C4-2B (cell line): Measurements from ENCODE around the gene HNF4A.

ENCODE experiments used
- CTCF ChIP-seq: fragments of 450-650 bp; conservative IDR thresholded peaks from 2 replicates; pipeline ENCODE4 v1.5.1; 2017; ENCODE audit warnings: mild to moderate bottlenecking
- ZFX ChIP-seq: fragments of 450-650 bp; IDR thresholded peaks from 2 replicates; pipeline ENCODE4 v1.6.1; 2017

GRCh38 chr20:44350567-44350966 is 4.9 kb upstream of the HNF4A start:
- TF ChIP-seq CTCF (no peak), ZFX (no peak)
